Fibroblast of pulmonary artery (primary cell): Measurements from ENCODE around the gene GPR12.

Experiments used
- DNase-seq: peaks from one replicate; pipeline ENCODE4 v3.0.0-alpha.2; 2010; ENCODE audit warnings: low read depth
- H3K4me3 ChIP-seq: replicated peaks from 2 replicates; pipeline ENCODE4 v1.5.1; 2011; ENCODE audit warnings: low read depth, mild to moderate bottlenecking, control low read depth, low read length, moderate library complexity
- TF ChIP-seq, protein P1 (sequence below): IDR thresholded peaks from 2 replicates; pipeline ENCODE4 v1.5.1; 2011; ENCODE audit warnings: mild to moderate bottlenecking, control low read depth, low read length, inconsistent platforms; ENCODE audit errors: missing control alignments

GPR12 gene

DNA sequence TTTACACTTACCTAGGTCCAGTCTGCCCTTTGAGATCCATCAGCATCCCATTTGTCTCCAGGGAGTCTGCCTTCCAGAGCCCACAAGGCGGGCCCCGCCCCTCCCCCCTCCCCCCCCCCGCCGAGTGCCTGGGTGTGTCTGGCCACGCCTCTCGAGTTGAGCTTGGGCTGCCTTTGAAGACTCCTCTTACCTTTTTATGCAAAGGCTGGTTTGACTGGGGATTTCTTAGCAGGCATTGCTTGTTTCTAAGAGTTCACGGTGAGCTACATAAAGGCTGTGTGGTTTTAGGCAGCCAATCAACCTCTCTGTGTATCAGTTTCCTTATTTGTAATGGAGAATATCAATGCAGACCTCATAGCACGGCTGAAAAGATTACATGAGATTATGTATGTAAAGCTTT is 11.3 kb downstream of the GPR12 start:
- no peak overlapping the region for H3K4me3 ChIP-seq
- TF ChIP-seq, protein P1, sequence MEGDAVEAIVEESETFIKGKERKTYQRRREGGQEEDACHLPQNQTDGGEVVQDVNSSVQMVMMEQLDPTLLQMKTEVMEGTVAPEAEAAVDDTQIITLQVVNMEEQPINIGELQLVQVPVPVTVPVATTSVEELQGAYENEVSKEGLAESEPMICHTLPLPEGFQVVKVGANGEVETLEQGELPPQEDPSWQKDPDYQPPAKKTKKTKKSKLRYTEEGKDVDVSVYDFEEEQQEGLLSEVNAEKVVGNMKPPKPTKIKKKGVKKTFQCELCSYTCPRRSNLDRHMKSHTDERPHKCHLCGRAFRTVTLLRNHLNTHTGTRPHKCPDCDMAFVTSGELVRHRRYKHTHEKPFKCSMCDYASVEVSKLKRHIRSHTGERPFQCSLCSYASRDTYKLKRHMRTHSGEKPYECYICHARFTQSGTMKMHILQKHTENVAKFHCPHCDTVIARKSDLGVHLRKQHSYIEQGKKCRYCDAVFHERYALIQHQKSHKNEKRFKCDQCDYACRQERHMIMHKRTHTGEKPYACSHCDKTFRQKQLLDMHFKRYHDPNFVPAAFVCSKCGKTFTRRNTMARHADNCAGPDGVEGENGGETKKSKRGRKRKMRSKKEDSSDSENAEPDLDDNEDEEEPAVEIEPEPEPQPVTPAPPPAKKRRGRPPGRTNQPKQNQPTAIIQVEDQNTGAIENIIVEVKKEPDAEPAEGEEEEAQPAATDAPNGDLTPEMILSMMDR = no peak
- no peak for DNase-seq

DNA sequence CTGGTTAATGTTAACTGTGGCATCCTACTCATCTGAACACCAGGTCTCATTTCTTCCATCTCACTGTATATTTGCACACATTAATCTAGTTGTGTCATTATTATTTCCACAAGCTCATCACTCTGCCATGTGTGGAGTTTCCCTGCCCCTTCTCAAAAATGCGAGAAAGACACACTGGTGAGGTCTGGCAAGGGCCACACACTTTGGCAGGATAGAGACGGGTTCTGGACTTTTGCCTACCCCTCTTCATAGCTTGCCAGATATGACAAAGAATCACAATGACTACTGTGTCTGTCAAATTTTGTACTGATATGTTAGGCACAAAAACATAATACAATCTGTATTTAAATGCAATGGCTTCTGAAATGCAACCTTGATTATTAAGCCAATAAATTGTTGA is 12.9 kb downstream of the GPR12 start:
- no peak overlapping the region for H3K4me3 ChIP-seq
- no peak for DNase-seq
- TF ChIP-seq, protein P1 = no peak

- TF ChIP-seq, protein P1 = no peak
- no peak overlapping the region for H3K4me3 ChIP-seq
- no peak for DNase-seq
Observed at GRCh38 chr13:26743971-26744370, 16.6 kb downstream of the GPR12 start.

DNA sequence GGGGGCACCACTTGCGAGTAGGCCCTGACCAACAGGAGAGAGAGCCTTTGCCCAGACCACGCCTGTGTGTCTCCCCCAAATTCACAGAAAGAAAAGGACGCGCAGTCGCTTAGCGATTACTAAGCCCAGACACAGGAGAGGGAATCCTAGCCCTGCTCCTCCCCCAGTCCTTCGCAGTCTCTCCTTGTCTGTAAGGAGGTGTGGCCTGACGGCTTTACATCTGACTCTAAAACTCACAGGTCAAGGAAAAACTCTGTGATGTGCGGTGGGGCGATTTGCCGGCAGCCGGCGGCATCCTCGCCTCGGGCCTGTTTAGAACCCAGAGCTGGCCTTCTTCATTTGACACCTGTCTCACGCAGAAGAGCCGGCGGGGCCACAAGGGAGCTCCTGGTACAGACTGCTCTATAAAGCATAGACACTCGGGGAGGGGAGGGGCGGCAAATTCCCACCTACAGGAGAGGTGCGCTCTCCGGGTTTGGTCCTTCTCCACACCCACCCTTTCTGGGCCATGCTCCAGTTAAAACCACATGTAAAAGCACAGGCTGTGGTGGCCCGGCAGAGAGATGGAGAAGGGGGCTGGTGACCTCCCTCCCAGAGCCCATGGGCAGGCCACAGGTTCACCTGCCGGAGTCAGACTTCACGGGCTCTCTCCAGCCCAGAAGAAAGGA is 17.8 kb downstream of the GPR12 start:
- no peak for DNase-seq
- H3K4me3 ChIP-seq = no peak overlapping the region
- TF ChIP-seq, protein P1 = no peak

- H3K4me3 ChIP-seq = no peak overlapping the region
- TF ChIP-seq, protein P1 = no peak
- DNase-seq = no peak
Observed at GRCh38 chr13:26735677-26736076, 24.9 kb downstream of the GPR12 start.

DNA sequence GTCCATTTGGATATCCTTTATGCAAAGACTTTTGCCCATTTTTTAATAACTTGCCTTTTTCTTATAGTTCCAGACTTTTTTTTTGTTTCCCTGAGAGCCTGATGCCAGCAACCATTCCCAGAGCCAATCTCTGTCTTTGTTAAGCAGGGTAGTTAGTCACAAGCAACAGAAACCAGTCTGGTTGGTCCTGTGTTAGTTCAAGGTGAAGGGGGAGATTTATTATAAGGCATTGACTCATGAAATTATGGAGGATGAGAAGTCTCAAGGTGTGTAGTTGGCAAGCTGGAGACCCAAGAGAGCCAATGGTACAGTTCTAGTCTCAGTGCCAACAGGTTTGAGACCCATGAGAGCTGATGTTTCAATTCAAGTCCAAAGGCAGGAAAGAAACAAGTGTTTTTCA is 33.0 kb downstream of the GPR12 start:
- DNase-seq = no peak
- TF ChIP-seq, protein P1 = no peak
- no peak overlapping the region for H3K4me3 ChIP-seq

- no peak overlapping the region for H3K4me3 ChIP-seq
- no peak for DNase-seq
- TF ChIP-seq, protein P1 = no peak
Observed at GRCh38 chr13:26727122-26727521, 33.5 kb downstream of the GPR12 start.
